NK-92 (cell line): ENCODE measurements around the gene NLGN1.
"Not testable (repeated sequence)": the region's sequence is repeated elsewhere in the genome, so short reads cannot be mapped to it uniquely, and the experiment has no call there.

Experiments used
- DNase-seq: peaks from one replicate; lab custom pipeline; 2025; ENCODE audit not compliant: unreplicated experiment; lab: John Stamatoyannopoulos, UW

Gene NLGN1

GRCh38 chr3:173429527-173429926, 32.0 kb downstream of the NLGN1 start:
- DNase-seq, result no peak

- no peak for DNase-seq
These were observed 33.0 kb downstream of the NLGN1 start for GRCh38 chr3:173430576-173430975.

GRCh38 chr3:173439004-173439403, 41.5 kb downstream of the NLGN1 start:
- DNase-seq, result no peak

GRCh38 chr3:173440514-173440913, 43.0 kb downstream of the NLGN1 start:
- no peak for DNase-seq

GRCh38 chr3:173451561-173451960, 54.0 kb downstream of the NLGN1 start:
- not testable (repeated sequence) for DNase-seq

- DNase-seq, result no peak
These were observed 65.7 kb downstream of the NLGN1 start for GRCh38 chr3:173463250-173463649.

GRCh38 chr3:173465112-173465511, 67.6 kb downstream of the NLGN1 start:
- DNase-seq, result no peak

GRCh38 chr3:173465898-173466678, 68.5 kb downstream of the NLGN1 start:
- DNase-seq, result no peak

GRCh38 chr3:173467501-173467900, 70.0 kb downstream of the NLGN1 start:
- DNase-seq, result no peak

GRCh38 chr3:173473237-173473636, 75.7 kb downstream of the NLGN1 start:
- DNase-seq, result no peak

- no peak for DNase-seq
These were observed 81.8 kb downstream of the NLGN1 start for GRCh38 chr3:173479301-173479700.

GRCh38 chr3:173501931-173502489, 104.5 kb downstream of the NLGN1 start:
- DNase-seq, result no peak

GRCh38 chr3:173502983-173503568, 105.5 kb downstream of the NLGN1 start:
- DNase-seq, result no peak

GRCh38 chr3:173510565-173510964, 113.0 kb downstream of the NLGN1 start:
- no peak for DNase-seq

GRCh38 chr3:173513123-173513522, 115.6 kb downstream of the NLGN1 start:
- DNase-seq, result no peak

GRCh38 chr3:173529062-173529711, 131.6 kb downstream of the NLGN1 start:
- DNase-seq, result no peak

GRCh38 chr3:173531602-173532001, 134.1 kb downstream of the NLGN1 start:
- no peak for DNase-seq

- no peak for DNase-seq
These were observed 140.9 kb downstream of the NLGN1 start for GRCh38 chr3:173538410-173538809.

- DNase-seq, result not testable (repeated sequence)
These were observed 148.0 kb downstream of the NLGN1 start for GRCh38 chr3:173545590-173545989.

GRCh38 chr3:173547070-173547469, 149.5 kb downstream of the NLGN1 start:
- no peak for DNase-seq

GRCh38 chr3:173548261-173548660, 150.7 kb downstream of the NLGN1 start:
- DNase-seq, result no peak

GRCh38 chr3:173552526-173552925, 155.0 kb downstream of the NLGN1 start:
- DNase-seq, result no peak
